ENCODE measurements around the gene ZCCHC24.

DNA sequence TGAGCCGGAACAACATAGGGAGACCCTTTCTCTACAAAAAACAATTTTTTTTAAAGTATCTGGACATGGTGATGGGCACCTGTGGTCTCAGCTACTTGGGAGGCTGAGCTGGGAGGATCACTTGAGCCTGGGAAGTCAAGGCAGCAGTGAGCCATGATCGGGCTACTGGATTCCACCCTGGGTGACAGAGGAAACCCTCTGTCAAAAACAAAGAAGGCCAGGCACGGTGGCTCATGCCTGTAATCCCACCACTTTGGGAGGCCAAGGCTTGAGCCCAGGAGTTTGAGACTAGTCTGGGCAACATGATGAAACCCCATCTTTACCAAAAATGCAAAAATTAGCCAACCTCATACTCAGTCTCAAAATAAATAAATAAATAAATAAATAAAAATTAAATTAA is 19.9 kb upstream of the ZCCHC24 start:
- TF ChIP-seq CTCF (conservative IDR thresholded peaks at IDR 0.05 in 1 of 2, IDR thresholded peaks at IDR 0.05 in 1 of 2; ENCODE audit: low read depth in 1 of 2, low read length in 2 of 2) (no peak), EZH2 (IDR thresholded peaks at IDR 0.05; ENCODE audit: low read length, missing control alignments) (no peak)

All from fibroblast of lung (primary cell).